Neural progenitor cell (in vitro differentiated cells): ENCODE data around the gene UGT2B7. TPM values are rescaled to one million over a fixed set of nuclear protein-coding genes. Genes with fewer than 3 reads are reported as not detected.
A peak's percentile ranks its signal among the peaks of the same experiment; 100 is the strongest.

ENCODE experiments used
- DNase-seq: peaks from one replicate; pipeline ENCODE4 v3.0.0-alpha.2; 2016; ENCODE audit warnings: low spot score
- H2AFZ ChIP-seq: fragments of 200-600 bp; sonication (generic); replicated peaks from 2 replicates; pipeline ENCODE4 v1.6.1; 2016; ENCODE audit warnings: antibody characterized with exemption
- H3F3A ChIP-seq: fragments of 200-600 bp; sonication (generic); 2 replicates; pipeline ENCODE4 v1.6.1; 2016; ENCODE audit warnings: antibody characterized with exemption, low read depth
- H3K27ac ChIP-seq: fragments of 200-600 bp; sonication (generic); 2 replicates; pipeline ENCODE4 v1.5.1; 2016; ENCODE audit warnings: mild to moderate bottlenecking
- H3K27me3 ChIP-seq: fragments of 200-600 bp; sonication (generic); 2 replicates; pipeline ENCODE4 v1.6.1; 2016; ENCODE audit warnings: mild to moderate bottlenecking, moderate library complexity
- H3K36me3 ChIP-seq: fragments of 200-600 bp; sonication (generic); 2 replicates; pipeline ENCODE4 v1.5.1; 2016
- H3K4me1 ChIP-seq: fragments of 200-600 bp; sonication (generic); 2 replicates; pipeline ENCODE4 v1.6.1; 2016; ENCODE audit warnings: mixed run types
- H3K4me2 ChIP-seq: fragments of 200-600 bp; sonication (generic); 2 replicates; pipeline ENCODE4 v1.6.1; 2016
- H3K4me3 ChIP-seq: fragments of 200-600 bp; sonication (generic); 2 replicates; pipeline ENCODE4 v1.5.1; 2016
- H3K79me2 ChIP-seq: fragments of 200-600 bp; sonication (generic); 2 replicates; pipeline ENCODE4 v1.6.1; 2016; ENCODE audit warnings: low read depth
- H3K9ac ChIP-seq: fragments of 200-600 bp; sonication (generic); 2 replicates; pipeline ENCODE4 v1.6.1; 2016
- H3K9me3 ChIP-seq: fragments of 200-600 bp; sonication (generic); 2 replicates; pipeline ENCODE4 v1.5.1; 2016; ENCODE audit warnings: low read depth
- H4K20me1 ChIP-seq: fragments of 200-600 bp; sonication (generic); 2 replicates; pipeline ENCODE4 v1.6.1; 2016; ENCODE audit warnings: low read depth
- H3K27ac Mint-ChIP-seq: 3 replicates; pipeline ENCODE4 v1.8.0; 2021; ENCODE audit warnings: mixed read lengths
- H3K27me3 Mint-ChIP-seq: 2 replicates; pipeline ENCODE4 v1.8.0; 2022; ENCODE audit warnings: low read depth, mild to moderate bottlenecking, inconsistent platforms, moderate library complexity, mixed read lengths; ENCODE audit not compliant: insufficient read depth
- H3K36me3 Mint-ChIP-seq: 3 replicates; pipeline ENCODE4 v1.8.0; 2021; ENCODE audit warnings: mixed read lengths
- H3K4me1 Mint-ChIP-seq: 3 replicates; pipeline ENCODE4 v1.8.0; 2021; ENCODE audit warnings: mixed read lengths
- H3K4me3 Mint-ChIP-seq: 3 replicates; pipeline ENCODE4 v1.8.0; 2021; ENCODE audit warnings: mild to moderate bottlenecking, moderate library complexity, mixed read lengths
- H3K9me3 Mint-ChIP-seq: 3 replicates; pipeline ENCODE4 v1.8.0; 2020; ENCODE audit warnings: mixed read lengths
- EZH2 ChIP-seq: fragments of 200-600 bp; sonication (generic); IDR thresholded peaks from 2 replicates; pipeline ENCODE4 v1.6.1; 2017; ENCODE audit warnings: antibody characterized with exemption, mild to moderate bottlenecking, moderate library complexity
- EZH2phosphoT487 ChIP-seq: fragments of 200-600 bp; sonication (generic); IDR thresholded peaks from 2 replicates; pipeline ENCODE4 v1.6.1; 2017; ENCODE audit warnings: antibody characterized with exemption
- total RNA-seq: library from RNA; depleted of rRNA; stranded (reverse); fragments of >200 nt; gene quantifications from 2 replicates; pipeline ENCODE4 v1.2.3, GENCODE V29; 2015; ENCODE audit warnings: low replicate concordance
- TF ChIP-seq, protein P1 (sequence below): fragments of 200-600 bp; sonication (generic); IDR thresholded peaks from 2 replicates; pipeline ENCODE4 v1.5.1; 2017; ENCODE audit warnings: antibody characterized with exemption, mild to moderate bottlenecking

Gene UGT2B7
- total RNA-seq, 1 donor from 2014 or later, result not detected

DNA sequence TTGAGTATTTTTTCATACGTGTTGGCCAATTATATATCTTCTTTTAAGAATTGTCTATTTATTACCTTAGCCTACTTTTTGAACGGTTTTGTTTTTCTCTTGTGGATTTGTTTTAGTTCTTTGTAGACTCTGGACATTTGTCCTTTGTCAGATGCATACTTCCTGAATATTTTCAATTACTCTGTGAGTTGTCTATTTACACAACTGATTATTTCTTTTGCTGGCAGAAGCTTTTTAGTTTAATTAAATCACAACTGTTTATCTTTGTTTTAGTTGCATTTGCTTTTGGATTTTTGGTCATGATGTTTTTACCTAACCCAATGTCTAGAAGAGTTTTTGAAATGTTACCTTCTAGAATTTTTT is 19.6 kb downstream of the UGT2B7 start:
- H3K27ac Mint-ChIP-seq, result no peak overlapping the region
- H3F3A ChIP-seq, result no peaks in the 10 kb centered on the region
- no peak overlapping the region for H3K4me3 ChIP-seq
- DNase-seq, result no peak
- H3K27me3 ChIP-seq, result no peaks in the 10 kb centered on the region
- no peaks in the 10 kb centered on the region for H3K9me3 ChIP-seq
- no peaks in the 10 kb centered on the region for H3K27me3 Mint-ChIP-seq
- no peak overlapping the region for H2AFZ ChIP-seq
- H3K4me3 Mint-ChIP-seq, result no peak overlapping the region
- no peaks in the 10 kb centered on the region for H3K36me3 ChIP-seq
- no peaks in the 10 kb centered on the region for H4K20me1 ChIP-seq
- no peaks in the 10 kb centered on the region for H3K4me1 ChIP-seq
- H3K4me2 ChIP-seq, result no peak overlapping the region
- no peak overlapping the region for H3K9ac ChIP-seq
- no peak for TF ChIP-seq EZH2
- TF ChIP-seq EZH2phosphoT487, result no peak
- no peaks in the 10 kb centered on the region for H3K79me2 ChIP-seq
- no peaks in the 10 kb centered on the region for H3K9me3 Mint-ChIP-seq
- H3K27ac ChIP-seq, result no peak overlapping the region
- no peaks in the 10 kb centered on the region for H3K4me1 Mint-ChIP-seq
- H3K36me3 Mint-ChIP-seq, result no peaks in the 10 kb centered on the region

DNA sequence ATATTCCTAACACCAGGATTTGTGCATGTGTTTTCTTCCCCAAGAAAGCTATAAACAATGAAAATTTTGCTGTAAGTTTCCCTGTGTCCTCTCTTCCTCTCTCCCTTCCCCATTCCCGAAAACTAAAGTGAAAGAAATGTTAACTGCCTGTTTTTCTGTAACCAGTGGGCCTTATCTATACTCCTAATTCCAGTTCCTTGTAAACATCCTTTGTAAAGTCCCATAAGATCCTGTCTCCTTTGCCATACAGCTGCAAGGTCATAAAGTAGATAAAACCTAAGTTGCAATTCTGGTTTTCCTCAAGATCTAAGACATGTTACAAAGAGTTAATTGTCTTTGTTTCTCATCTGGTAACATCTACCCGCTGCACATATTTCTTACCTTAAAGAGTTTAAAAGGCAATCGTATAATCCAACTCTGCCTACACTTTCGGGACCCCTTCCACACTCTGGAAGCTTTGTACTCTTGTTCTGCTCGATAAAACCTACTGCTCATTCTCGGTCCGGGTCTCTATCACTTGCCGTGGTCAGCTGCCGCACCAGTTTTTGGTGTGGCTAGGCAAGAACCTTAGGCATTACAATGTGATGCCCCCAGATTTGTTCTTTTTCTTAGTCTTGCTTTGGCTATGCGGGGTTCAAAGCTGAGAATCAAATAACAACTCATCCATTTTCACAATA is 20.5 kb downstream of the UGT2B7 start:
- Mint-ChIP-seq H3K36me3 (no peaks in the 10 kb centered on the region), H3K27ac (no peak overlapping the region), H3K4me3 (no peak overlapping the region), H3K9me3 (no peaks in the 10 kb centered on the region), H3K27me3 (no peaks in the 10 kb centered on the region), H3K4me1 (no peaks in the 10 kb centered on the region)
- Histone ChIP-seq H3F3A (no peaks in the 10 kb centered on the region), H3K27ac (no peak overlapping the region), H3K9me3 (no peaks in the 10 kb centered on the region), H3K4me3 (no peak overlapping the region), H3K4me1 (no peaks in the 10 kb centered on the region), H3K4me2 (no peak overlapping the region), H3K27me3 (no peaks in the 10 kb centered on the region), H4K20me1 (no peaks in the 10 kb centered on the region), H3K9ac (no peak overlapping the region), H3K79me2 (no peaks in the 10 kb centered on the region), H2AFZ (peak overlapping the region; percentile 7), H3K36me3 (no peaks in the 10 kb centered on the region)
- no peak for DNase-seq
- TF ChIP-seq EZH2phosphoT487, result no peak
- TF ChIP-seq, protein P1, sequence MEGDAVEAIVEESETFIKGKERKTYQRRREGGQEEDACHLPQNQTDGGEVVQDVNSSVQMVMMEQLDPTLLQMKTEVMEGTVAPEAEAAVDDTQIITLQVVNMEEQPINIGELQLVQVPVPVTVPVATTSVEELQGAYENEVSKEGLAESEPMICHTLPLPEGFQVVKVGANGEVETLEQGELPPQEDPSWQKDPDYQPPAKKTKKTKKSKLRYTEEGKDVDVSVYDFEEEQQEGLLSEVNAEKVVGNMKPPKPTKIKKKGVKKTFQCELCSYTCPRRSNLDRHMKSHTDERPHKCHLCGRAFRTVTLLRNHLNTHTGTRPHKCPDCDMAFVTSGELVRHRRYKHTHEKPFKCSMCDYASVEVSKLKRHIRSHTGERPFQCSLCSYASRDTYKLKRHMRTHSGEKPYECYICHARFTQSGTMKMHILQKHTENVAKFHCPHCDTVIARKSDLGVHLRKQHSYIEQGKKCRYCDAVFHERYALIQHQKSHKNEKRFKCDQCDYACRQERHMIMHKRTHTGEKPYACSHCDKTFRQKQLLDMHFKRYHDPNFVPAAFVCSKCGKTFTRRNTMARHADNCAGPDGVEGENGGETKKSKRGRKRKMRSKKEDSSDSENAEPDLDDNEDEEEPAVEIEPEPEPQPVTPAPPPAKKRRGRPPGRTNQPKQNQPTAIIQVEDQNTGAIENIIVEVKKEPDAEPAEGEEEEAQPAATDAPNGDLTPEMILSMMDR, result no peak
- no peak for TF ChIP-seq EZH2

- Histone ChIP-seq H3F3A (no peaks in the 10 kb centered on the region), H2AFZ (no peak overlapping the region), H3K4me1 (no peaks in the 10 kb centered on the region), H4K20me1 (no peaks in the 10 kb centered on the region), H3K9ac (no peak overlapping the region), H3K36me3 (no peaks in the 10 kb centered on the region), H3K79me2 (no peaks in the 10 kb centered on the region), H3K4me3 (no peak overlapping the region), H3K27me3 (no peaks in the 10 kb centered on the region), H3K9me3 (no peaks in the 10 kb centered on the region), H3K4me2 (no peak overlapping the region), H3K27ac (no peak overlapping the region)
- H3K27ac Mint-ChIP-seq, result no peak overlapping the region
- no peaks in the 10 kb centered on the region for H3K36me3 Mint-ChIP-seq
- H3K9me3 Mint-ChIP-seq, result no peaks in the 10 kb centered on the region
- no peak for DNase-seq
- TF ChIP-seq EZH2 (no peak), EZH2phosphoT487 (no peak)
- TF ChIP-seq, protein P1, result no peak
- H3K27me3 Mint-ChIP-seq, result no peaks in the 10 kb centered on the region
- no peak overlapping the region for H3K4me3 Mint-ChIP-seq
- H3K4me1 Mint-ChIP-seq, result no peaks in the 10 kb centered on the region
Measured at GRCh38 chr4:69120870-69121269, 24.6 kb downstream of the UGT2B7 start.

DNA sequence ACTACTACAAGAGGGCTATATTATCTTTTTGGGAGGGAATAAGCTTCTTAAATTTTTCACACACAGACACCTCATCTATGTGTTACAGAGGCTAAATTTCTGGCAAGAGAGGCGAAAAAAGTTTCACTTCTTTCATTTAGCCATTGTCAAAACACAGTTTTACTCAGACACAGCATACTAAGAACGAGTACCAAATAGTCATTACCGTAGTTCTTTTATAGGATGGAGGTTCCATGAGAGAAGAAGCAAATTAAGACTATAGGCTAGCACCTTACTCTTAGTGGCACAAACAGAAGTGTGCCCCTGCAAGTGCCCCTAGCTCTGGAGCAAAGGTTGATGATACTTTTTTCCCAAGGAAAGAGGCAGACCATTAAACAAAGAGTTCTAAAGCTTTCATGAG is 26.2 kb downstream of the UGT2B7 start:
- Mint-ChIP-seq H3K4me1 (no peaks in the 10 kb centered on the region), H3K9me3 (no peaks in the 10 kb centered on the region), H3K27me3 (no peaks in the 10 kb centered on the region), H3K36me3 (no peaks in the 10 kb centered on the region), H3K27ac (no peak overlapping the region), H3K4me3 (no peak overlapping the region)
- H3K36me3 ChIP-seq, result no peaks in the 10 kb centered on the region
- H3F3A ChIP-seq, result no peaks in the 10 kb centered on the region
- no peak for DNase-seq
- H3K4me3 ChIP-seq, result no peak overlapping the region
- H3K4me1 ChIP-seq, result no peaks in the 10 kb centered on the region
- TF ChIP-seq EZH2 (no peak), EZH2phosphoT487 (no peak)
- TF ChIP-seq, protein P1, result no peak
- H2AFZ ChIP-seq, result no peak overlapping the region
- H3K4me2 ChIP-seq, result no peak overlapping the region
- H3K79me2 ChIP-seq, result no peaks in the 10 kb centered on the region
- no peaks in the 10 kb centered on the region for H3K9me3 ChIP-seq
- no peaks in the 10 kb centered on the region for H4K20me1 ChIP-seq
- H3K27me3 ChIP-seq, result no peaks in the 10 kb centered on the region
- no peak overlapping the region for H3K27ac ChIP-seq
- H3K9ac ChIP-seq, result no peak overlapping the region
